HG02852 (cell line): Measurements from ENCODE around the gene PFDN1.
"Not testable (repeated sequence)": the region's sequence is repeated elsewhere in the genome, so short reads cannot be mapped to it uniquely, and the experiment has no call there.

Experiments
- ATAC-seq: cut with Tn5 transposase; IDR thresholded peaks from one replicate; pipeline ENCODE4 v1.9.1; 2021; ENCODE audit warnings: mild to moderate bottlenecking, moderate library complexity; ENCODE audit not compliant: unreplicated experiment

The PFDN1 gene

GRCh38 chr5:140302786-140303639, at the start of gene PFDN1:
Gene PFDN1, minus strand, starts transcription at chr5:140303101. Its CDS starts 28 bp downstream, at chr5:140303073.
- peak; percentile 96 for ATAC-seq

- peak; percentile 80 for ATAC-seq
Measured at GRCh38 chr5:140351609-140352334, 48.9 kb upstream of the PFDN1 start.

GRCh38 chr5:140349244-140349643, 46.3 kb upstream of the PFDN1 start:
- ATAC-seq = no peak

- no peak for ATAC-seq
Measured at GRCh38 chr5:140348104-140348503, 45.2 kb upstream of the PFDN1 start.

- no peak for ATAC-seq
Measured at GRCh38 chr5:140347360-140347759, 44.5 kb upstream of the PFDN1 start.

GRCh38 chr5:140346348-140347221, 43.7 kb upstream of the PFDN1 start, which contains the start of gene HBEGF:
Gene HBEGF, minus strand, starts transcription at chr5:140346603. Its CDS starts 275 bp downstream, at chr5:140346328.
- ATAC-seq = peak; percentile 79

GRCh38 chr5:140345919-140346347, 43.0 kb upstream of the PFDN1 start:
- peak; percentile 16 for ATAC-seq

- no peak for ATAC-seq
Measured at GRCh38 chr5:140344683-140345423, 42.0 kb upstream of the PFDN1 start.

- ATAC-seq = not testable (repeated sequence)
Measured at GRCh38 chr5:140343849-140344248, 40.9 kb upstream of the PFDN1 start.

GRCh38 chr5:140342896-140343295, 40.0 kb upstream of the PFDN1 start:
- ATAC-seq = no peak

- ATAC-seq = no peak
Measured at GRCh38 chr5:140342287-140342686, 39.4 kb upstream of the PFDN1 start.

- ATAC-seq = no peak
Measured at GRCh38 chr5:140341591-140341990, 38.7 kb upstream of the PFDN1 start.

- no peak for ATAC-seq
Measured at GRCh38 chr5:140340605-140341121, 37.8 kb upstream of the PFDN1 start.

GRCh38 chr5:140339636-140340035, 36.7 kb upstream of the PFDN1 start:
- ATAC-seq = no peak

- ATAC-seq = no peak
Measured at GRCh38 chr5:140338908-140339307, 36.0 kb upstream of the PFDN1 start.

- ATAC-seq = no peak
Measured at GRCh38 chr5:140338336-140338735, 35.4 kb upstream of the PFDN1 start.

GRCh38 chr5:140337880-140338279, 35.0 kb upstream of the PFDN1 start:
- ATAC-seq = no peak

GRCh38 chr5:140336388-140336787, 33.5 kb upstream of the PFDN1 start:
- no peak for ATAC-seq

GRCh38 chr5:140331638-140332037, 28.7 kb upstream of the PFDN1 start:
- no peak for ATAC-seq
